IPS-20b (cell line): ENCODE data around the gene MYCBPAP.

Source experiments
- H3K27ac ChIP-seq: one replicate; pipeline ENCODE4 v1.5.1; 2013; ENCODE audit warnings: low read length
- H3K27me3 ChIP-seq: 2 replicates; pipeline ENCODE4 v1.6.1; 2013; ENCODE audit warnings: mild to moderate bottlenecking, low read length, inconsistent platforms; ENCODE audit not compliant: insufficient read depth
- H3K36me3 ChIP-seq: 2 replicates; pipeline ENCODE4 v1.6.1; 2013; ENCODE audit warnings: low read depth, mild to moderate bottlenecking, inconsistent platforms, low read length, moderate library complexity; ENCODE audit not compliant: insufficient read depth
- H3K4me1 ChIP-seq: 2 replicates; pipeline ENCODE4 v1.6.1; 2013; ENCODE audit warnings: mild to moderate bottlenecking, control low read depth, inconsistent platforms, low read length, moderate library complexity; ENCODE audit not compliant: insufficient read depth
- H3K4me3 ChIP-seq: 2 replicates; pipeline ENCODE4 v1.5.1; 2013; ENCODE audit warnings: mild to moderate bottlenecking, low read length, inconsistent platforms
- H3K9ac ChIP-seq: 2 replicates; pipeline ENCODE4 v1.6.1; 2013; ENCODE audit warnings: low read depth, mild to moderate bottlenecking, inconsistent platforms, low read length, moderate library complexity
- H3K9me3 ChIP-seq: 2 replicates; pipeline ENCODE4 v1.6.1; 2013; ENCODE audit warnings: mild to moderate bottlenecking, low read depth, low read length, inconsistent platforms; ENCODE audit not compliant: insufficient read depth

MYCBPAP gene

GRCh38 chr17:50575581-50576210 lies 67.5 kb downstream of the MYCBPAP start:
- H3K9me3 ChIP-seq, result no peaks in the 10 kb centered on the region
- H3K36me3 ChIP-seq, result no peaks in the 10 kb centered on the region

GRCh38 chr17:50576864-50577263 lies 68.6 kb downstream of the MYCBPAP start:
- no peak overlapping the region for H3K27ac ChIP-seq
- no peak overlapping the region for H3K4me3 ChIP-seq
- H3K9ac ChIP-seq, result no peak overlapping the region
- no peaks in the 10 kb centered on the region for H3K36me3 ChIP-seq
- no peaks in the 10 kb centered on the region for H3K4me1 ChIP-seq
- no peaks in the 10 kb centered on the region for H3K27me3 ChIP-seq
- no peaks in the 10 kb centered on the region for H3K9me3 ChIP-seq

More at GRCh38 chr17:50575581-50576210, 67.5 kb downstream of the MYCBPAP start:
- H3K27ac ChIP-seq, result no peak overlapping the region
- no peaks in the 10 kb centered on the region for H3K27me3 ChIP-seq
- no peak overlapping the region for H3K9ac ChIP-seq
- no peak overlapping the region for H3K4me3 ChIP-seq
- H3K4me1 ChIP-seq, result no peaks in the 10 kb centered on the region

GRCh38 chr17:50577451-50577954 lies 69.3 kb downstream of the MYCBPAP start:
- Histone ChIP-seq H3K9me3 (no peaks in the 10 kb centered on the region), H3K4me1 (no peaks in the 10 kb centered on the region), H3K4me3 (no peak overlapping the region), H3K27me3 (no peaks in the 10 kb centered on the region), H3K27ac (no peak overlapping the region), H3K9ac (no peak overlapping the region), H3K36me3 (no peaks in the 10 kb centered on the region)

- Histone ChIP-seq H3K4me1 (no peaks in the 10 kb centered on the region), H3K27me3 (no peaks in the 10 kb centered on the region), H3K9ac (no peak overlapping the region), H3K4me3 (no peak overlapping the region), H3K27ac (no peak overlapping the region), H3K9me3 (no peaks in the 10 kb centered on the region), H3K36me3 (no peaks in the 10 kb centered on the region)
These were observed 69.9 kb downstream of the MYCBPAP start for GRCh38 chr17:50578173-50578572.

GRCh38 chr17:50579399-50579798 lies 71.2 kb downstream of the MYCBPAP start:
- no peak overlapping the region for H3K9ac ChIP-seq
- no peak overlapping the region for H3K27ac ChIP-seq
- H3K4me3 ChIP-seq, result no peak overlapping the region
- no peaks in the 10 kb centered on the region for H3K36me3 ChIP-seq
- H3K27me3 ChIP-seq, result no peaks in the 10 kb centered on the region
- H3K9me3 ChIP-seq, result no peaks in the 10 kb centered on the region
- H3K4me1 ChIP-seq, result peaks cover 4% of the 10 kb centered on the region; the same call in 1 of the 2 replicates

- H3K4me3 ChIP-seq, result no peak overlapping the region
- peaks cover 4% of the 10 kb centered on the region; the same call in 1 of the 2 replicates for H3K4me1 ChIP-seq
- no peak overlapping the region for H3K27ac ChIP-seq
- no peak overlapping the region for H3K9ac ChIP-seq
- no peaks in the 10 kb centered on the region for H3K9me3 ChIP-seq
- no peaks in the 10 kb centered on the region for H3K27me3 ChIP-seq
- H3K36me3 ChIP-seq, result no peaks in the 10 kb centered on the region
These were observed 72.4 kb downstream of the MYCBPAP start for GRCh38 chr17:50580646-50581045.
